Progenitor cell of endocrine pancreas (in vitro differentiated cells): ENCODE results near the gene TUBA8. TPM values are rescaled to one million over a fixed set of nuclear protein-coding genes. Genes with fewer than 3 reads are reported as not detected.

Source experiments
- DNase-seq: peaks from one replicate; pipeline ENCODE4 v3.0.0; 2021; ENCODE audit warnings: low spot score; ENCODE audit not compliant: unreplicated experiment
- H3K27ac Mint-ChIP-seq: 2 replicates; pipeline ENCODE4 v1.8.0; 2021; ENCODE audit warnings: mild to moderate bottlenecking, moderate library complexity, mixed read lengths
- H3K27me3 Mint-ChIP-seq: 2 replicates; pipeline ENCODE4 v1.8.0; 2021; ENCODE audit warnings: mixed read lengths
- H3K36me3 Mint-ChIP-seq: 2 replicates; pipeline ENCODE4 v1.8.0; 2022; ENCODE audit warnings: mixed read lengths; ENCODE audit not compliant: insufficient read depth
- H3K4me1 Mint-ChIP-seq: 2 replicates; pipeline ENCODE4 v1.8.0; 2021; ENCODE audit warnings: low read depth, mixed read lengths
- H3K4me3 Mint-ChIP-seq: 2 replicates; pipeline ENCODE4 v1.8.0; 2021; ENCODE audit warnings: low read depth, mild to moderate bottlenecking, moderate library complexity, mixed read lengths
- H3K9me3 Mint-ChIP-seq: 2 replicates; pipeline ENCODE4 v1.8.0; 2021; ENCODE audit warnings: low read depth, mixed read lengths
- total RNA-seq: library from RNA; stranded (reverse); gene quantifications from 2 replicates; pipeline ENCODE4 v1.2.1, GENCODE V29; 2021
- TF ChIP-seq, protein P1 (sequence below): fragments of 200-600 bp; sonication (generic); IDR thresholded peaks from one replicate; pipeline ENCODE4 v1.5.0; 2021; ENCODE audit warnings: antibody characterized with exemption, mild to moderate bottlenecking; ENCODE audit not compliant: unreplicated experiment

Gene TUBA8
- total RNA-seq, 1 donor from 2014 or later, result 2.4 TPM

- H3K27ac Mint-ChIP-seq, result peak overlapping the region; percentile 93
- peaks cover 4% of the 10 kb centered on the region for H3K4me1 Mint-ChIP-seq
Observed at GRCh38 chr22:18091916-18092526, 18.6 kb upstream of the TUBA8 start.

DNA sequence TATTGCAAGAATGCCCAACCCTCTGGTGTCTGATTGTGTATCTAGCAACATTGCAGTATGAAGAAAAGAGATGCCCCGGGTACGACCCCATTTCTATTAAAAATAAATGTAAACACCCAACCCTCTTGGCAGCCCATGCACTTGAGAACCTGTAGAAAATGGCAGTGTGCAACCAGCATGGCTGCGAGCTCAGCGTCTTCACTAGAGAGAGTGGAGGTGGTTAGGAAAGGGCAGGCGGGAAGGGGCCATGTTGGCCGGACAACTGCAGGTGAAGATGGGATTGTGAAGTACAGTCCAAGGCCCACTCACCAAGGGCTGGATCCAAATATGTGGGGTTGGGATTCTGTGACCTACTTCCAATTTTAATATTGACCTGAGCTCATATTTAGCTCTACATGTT lies 16.9 kb upstream of the TUBA8 start:
- Mint-ChIP-seq H3K4me1 (peaks cover 4% of the 10 kb centered on the region), H3K9me3 (no peaks in the 10 kb centered on the region), H3K36me3 (peaks cover 11% of the 10 kb centered on the region), H3K27me3 (no peaks in the 10 kb centered on the region), H3K4me3 (no peak overlapping the region), H3K27ac (no peak overlapping the region)
- TF ChIP-seq, protein P1, sequence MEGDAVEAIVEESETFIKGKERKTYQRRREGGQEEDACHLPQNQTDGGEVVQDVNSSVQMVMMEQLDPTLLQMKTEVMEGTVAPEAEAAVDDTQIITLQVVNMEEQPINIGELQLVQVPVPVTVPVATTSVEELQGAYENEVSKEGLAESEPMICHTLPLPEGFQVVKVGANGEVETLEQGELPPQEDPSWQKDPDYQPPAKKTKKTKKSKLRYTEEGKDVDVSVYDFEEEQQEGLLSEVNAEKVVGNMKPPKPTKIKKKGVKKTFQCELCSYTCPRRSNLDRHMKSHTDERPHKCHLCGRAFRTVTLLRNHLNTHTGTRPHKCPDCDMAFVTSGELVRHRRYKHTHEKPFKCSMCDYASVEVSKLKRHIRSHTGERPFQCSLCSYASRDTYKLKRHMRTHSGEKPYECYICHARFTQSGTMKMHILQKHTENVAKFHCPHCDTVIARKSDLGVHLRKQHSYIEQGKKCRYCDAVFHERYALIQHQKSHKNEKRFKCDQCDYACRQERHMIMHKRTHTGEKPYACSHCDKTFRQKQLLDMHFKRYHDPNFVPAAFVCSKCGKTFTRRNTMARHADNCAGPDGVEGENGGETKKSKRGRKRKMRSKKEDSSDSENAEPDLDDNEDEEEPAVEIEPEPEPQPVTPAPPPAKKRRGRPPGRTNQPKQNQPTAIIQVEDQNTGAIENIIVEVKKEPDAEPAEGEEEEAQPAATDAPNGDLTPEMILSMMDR, result no peak
- no peak for DNase-seq

More at GRCh38 chr22:18091916-18092526, 18.6 kb upstream of the TUBA8 start:
- no peak overlapping the region for H3K4me3 Mint-ChIP-seq
- H3K9me3 Mint-ChIP-seq, result no peaks in the 10 kb centered on the region
- DNase-seq, result no peak
- H3K36me3 Mint-ChIP-seq, result peaks cover 13% of the 10 kb centered on the region
- no peaks in the 10 kb centered on the region for H3K27me3 Mint-ChIP-seq
- TF ChIP-seq, protein P1, result no peak

GRCh38 chr22:18095101-18095805 lies 15.4 kb upstream of the TUBA8 start:
- H3K4me3 Mint-ChIP-seq, result no peak overlapping the region
- no peaks in the 10 kb centered on the region for H3K27me3 Mint-ChIP-seq
- peaks cover 10% of the 10 kb centered on the region for H3K36me3 Mint-ChIP-seq
- H3K27ac Mint-ChIP-seq, result no peak overlapping the region
- no peaks in the 10 kb centered on the region for H3K9me3 Mint-ChIP-seq
- DNase-seq, result no peak
- TF ChIP-seq, protein P1, result no peak
- H3K4me1 Mint-ChIP-seq, result peaks cover 4% of the 10 kb centered on the region

DNA sequence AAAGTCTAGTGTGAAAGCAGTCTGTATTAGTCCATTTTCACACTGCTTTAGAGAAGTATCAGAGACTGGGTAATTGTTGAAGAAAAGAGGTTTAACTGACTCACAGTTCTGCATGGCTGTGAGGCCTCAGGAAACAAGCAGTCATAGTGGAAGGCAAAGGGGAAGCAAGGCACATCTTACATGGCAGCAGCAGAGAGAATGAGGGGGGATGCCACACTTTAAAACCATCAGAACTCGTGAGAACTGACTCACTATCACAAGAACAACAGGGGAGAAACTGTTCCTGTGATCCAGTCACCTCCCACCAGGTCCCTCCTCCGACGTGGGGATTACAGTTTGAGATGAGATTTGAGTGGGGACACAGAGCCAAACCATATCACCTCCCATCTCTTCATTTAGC lies 13.8 kb upstream of the TUBA8 start:
- TF ChIP-seq, protein P1, result no peak
- no peaks in the 10 kb centered on the region for H3K9me3 Mint-ChIP-seq
- no peak overlapping the region for H3K27ac Mint-ChIP-seq
- H3K4me1 Mint-ChIP-seq, result peaks cover 4% of the 10 kb centered on the region
- H3K27me3 Mint-ChIP-seq, result no peaks in the 10 kb centered on the region
- no peak for DNase-seq
- peaks cover 8% of the 10 kb centered on the region for H3K36me3 Mint-ChIP-seq
- no peak overlapping the region for H3K4me3 Mint-ChIP-seq

GRCh38 chr22:18100781-18101180 lies 9.8 kb upstream of the TUBA8 start:
- Mint-ChIP-seq H3K9me3 (no peaks in the 10 kb centered on the region), H3K36me3 (peaks cover 8% of the 10 kb centered on the region), H3K4me1 (no peaks in the 10 kb centered on the region), H3K27ac (no peak overlapping the region), H3K4me3 (no peak overlapping the region), H3K27me3 (no peaks in the 10 kb centered on the region)
- DNase-seq, result no peak
- TF ChIP-seq, protein P1, result no peak
